ENCODE data around the gene LIPG. TPM values are rescaled to one million over a fixed set of nuclear protein-coding genes. Genes with fewer than 3 reads are reported as not detected.

The LIPG gene
- total RNA-seq, 2 donors from 2014 or later, result 0.36 to 28.5 TPM

DNA sequence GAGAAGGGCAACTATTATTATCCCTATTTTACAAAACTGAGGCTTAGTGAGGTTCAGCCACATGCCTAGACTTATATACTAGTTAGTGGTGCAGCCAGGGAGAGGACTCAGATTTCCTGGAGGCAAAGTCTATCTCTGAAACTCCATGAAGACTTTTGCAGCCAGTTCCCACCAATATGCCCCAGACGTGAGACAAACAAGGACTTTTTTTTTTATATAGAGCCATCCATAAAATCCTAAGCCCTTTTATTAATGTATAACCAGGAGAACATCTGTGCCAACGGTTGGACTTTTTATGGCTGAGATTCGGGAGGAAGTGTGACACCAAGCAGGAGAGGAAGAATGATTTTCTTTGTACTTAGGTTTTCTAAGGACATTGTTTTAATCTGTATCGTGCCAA is 29.9 kb downstream of the LIPG start:
- WGBS, result 20% methylated on average over 4 of the region's 4 CpGs
- no peaks in the 10 kb centered on the region for H3K36me3 ChIP-seq
- peak; percentile 12 for DNase-seq (ENCODE audit: low spot score)
- no peaks in the 10 kb centered on the region for H3K4me1 ChIP-seq (replicated peaks)
- H3K4me3 ChIP-seq, result no peak overlapping the region
- H3K9me3 ChIP-seq, result no peaks in the 10 kb centered on the region
- no peaks in the 10 kb centered on the region for H3K27me3 ChIP-seq (replicated peaks; ENCODE audit: insufficient read depth)
- TF ChIP-seq POLR2A (IDR thresholded peaks at IDR 0.05) (no peak), POLR2AphosphoS5 (IDR thresholded peaks at IDR 0.05) (no peak)
- TF ChIP-seq, protein P1, sequence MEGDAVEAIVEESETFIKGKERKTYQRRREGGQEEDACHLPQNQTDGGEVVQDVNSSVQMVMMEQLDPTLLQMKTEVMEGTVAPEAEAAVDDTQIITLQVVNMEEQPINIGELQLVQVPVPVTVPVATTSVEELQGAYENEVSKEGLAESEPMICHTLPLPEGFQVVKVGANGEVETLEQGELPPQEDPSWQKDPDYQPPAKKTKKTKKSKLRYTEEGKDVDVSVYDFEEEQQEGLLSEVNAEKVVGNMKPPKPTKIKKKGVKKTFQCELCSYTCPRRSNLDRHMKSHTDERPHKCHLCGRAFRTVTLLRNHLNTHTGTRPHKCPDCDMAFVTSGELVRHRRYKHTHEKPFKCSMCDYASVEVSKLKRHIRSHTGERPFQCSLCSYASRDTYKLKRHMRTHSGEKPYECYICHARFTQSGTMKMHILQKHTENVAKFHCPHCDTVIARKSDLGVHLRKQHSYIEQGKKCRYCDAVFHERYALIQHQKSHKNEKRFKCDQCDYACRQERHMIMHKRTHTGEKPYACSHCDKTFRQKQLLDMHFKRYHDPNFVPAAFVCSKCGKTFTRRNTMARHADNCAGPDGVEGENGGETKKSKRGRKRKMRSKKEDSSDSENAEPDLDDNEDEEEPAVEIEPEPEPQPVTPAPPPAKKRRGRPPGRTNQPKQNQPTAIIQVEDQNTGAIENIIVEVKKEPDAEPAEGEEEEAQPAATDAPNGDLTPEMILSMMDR (IDR thresholded peaks at IDR 0.05), result no peak
- no peak overlapping the region for H3K27ac ChIP-seq
- intact Hi-C loops (cut with DNase I), result no loop called here

DNA sequence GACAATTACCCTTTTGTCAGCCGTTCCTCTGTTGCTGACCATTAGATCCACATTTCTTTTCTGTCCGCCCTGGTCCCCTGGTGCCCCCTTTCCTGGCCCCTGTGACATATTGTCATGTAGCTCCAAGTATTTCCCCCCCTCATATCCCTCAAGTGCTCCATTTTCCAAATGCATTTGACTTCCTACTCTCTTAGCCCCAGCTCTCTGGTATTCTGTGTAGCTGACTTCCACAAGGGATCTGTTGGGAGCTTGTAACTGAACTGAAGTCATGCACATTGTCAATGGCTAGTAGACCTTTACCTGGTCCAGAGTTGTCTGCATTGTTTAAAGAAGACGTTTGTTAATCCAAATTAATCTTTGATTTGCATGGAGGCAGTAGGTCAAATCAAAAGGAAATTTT is 34.8 kb downstream of the LIPG start:
- intact Hi-C loops (cut with DNase I), result no loop called here
- TF ChIP-seq POLR2A (IDR thresholded peaks at IDR 0.05) (no peak), POLR2AphosphoS5 (IDR thresholded peaks at IDR 0.05) (no peak)
- TF ChIP-seq, protein P1 (IDR thresholded peaks at IDR 0.05), result no peak
- Histone ChIP-seq H3K27ac (no peak overlapping the region), H3K9me3 (no peaks in the 10 kb centered on the region), H3K4me3 (no peak overlapping the region), H3K36me3 (no peaks in the 10 kb centered on the region), H3K4me1 (replicated peaks) (no peaks in the 10 kb centered on the region), H3K27me3 (replicated peaks; ENCODE audit: insufficient read depth) (no peaks in the 10 kb centered on the region)
- WGBS, result 85% methylated on average over 3 of the region's 3 CpGs
- no peak for DNase-seq (ENCODE audit: low spot score)

DNA sequence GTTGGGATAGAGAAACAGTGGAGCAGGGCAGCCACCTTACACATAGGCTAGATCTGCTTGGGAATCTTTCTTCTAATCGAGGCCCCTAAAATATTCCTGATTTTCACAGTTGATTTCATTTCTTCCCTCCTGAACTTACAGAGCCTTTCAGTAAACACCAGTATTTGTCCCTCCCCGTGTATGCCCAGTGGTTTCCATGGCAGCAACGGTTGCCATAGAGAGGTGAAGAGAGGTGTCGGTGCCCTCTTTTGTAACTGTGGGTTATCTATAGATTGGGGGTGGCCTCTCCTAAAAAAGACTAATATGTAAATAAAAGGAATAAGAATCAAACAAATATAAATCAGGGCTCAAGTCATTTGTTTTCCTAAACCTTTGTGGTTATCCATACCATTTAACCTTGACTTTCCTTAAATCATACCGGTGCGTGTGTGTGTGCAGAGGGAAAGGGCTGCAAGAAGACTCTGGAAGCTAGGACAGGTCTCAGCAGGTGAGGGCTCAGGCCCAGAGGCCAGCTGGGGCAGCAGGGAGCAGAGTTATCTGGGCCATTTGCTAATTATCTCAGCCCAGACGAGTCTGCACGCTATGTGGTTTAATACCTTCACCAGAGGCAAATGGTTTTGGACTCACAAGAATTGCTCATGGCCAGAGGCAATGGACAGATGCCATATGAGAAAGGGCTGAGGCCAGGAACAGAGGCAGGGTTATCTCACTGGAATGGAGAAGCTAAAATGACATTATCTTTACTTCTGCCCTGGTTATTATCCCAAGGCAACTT is 35.5 kb downstream of the LIPG start:
- DNase-seq (ENCODE audit: low spot score), result no peak
- WGBS, result 54% methylated on average over 8 of the region's 8 CpGs
- intact Hi-C loops (cut with DNase I), result no loop called here
- Histone ChIP-seq H3K4me3 (no peak overlapping the region), H3K9me3 (no peaks in the 10 kb centered on the region), H3K36me3 (no peaks in the 10 kb centered on the region), H3K27ac (no peak overlapping the region), H3K4me1 (replicated peaks) (no peaks in the 10 kb centered on the region), H3K27me3 (replicated peaks; ENCODE audit: insufficient read depth) (no peaks in the 10 kb centered on the region)
- TF ChIP-seq POLR2A (IDR thresholded peaks at IDR 0.05) (no peak), POLR2AphosphoS5 (IDR thresholded peaks at IDR 0.05) (no peak)
- TF ChIP-seq, protein P1 (IDR thresholded peaks at IDR 0.05), result no peak

DNA sequence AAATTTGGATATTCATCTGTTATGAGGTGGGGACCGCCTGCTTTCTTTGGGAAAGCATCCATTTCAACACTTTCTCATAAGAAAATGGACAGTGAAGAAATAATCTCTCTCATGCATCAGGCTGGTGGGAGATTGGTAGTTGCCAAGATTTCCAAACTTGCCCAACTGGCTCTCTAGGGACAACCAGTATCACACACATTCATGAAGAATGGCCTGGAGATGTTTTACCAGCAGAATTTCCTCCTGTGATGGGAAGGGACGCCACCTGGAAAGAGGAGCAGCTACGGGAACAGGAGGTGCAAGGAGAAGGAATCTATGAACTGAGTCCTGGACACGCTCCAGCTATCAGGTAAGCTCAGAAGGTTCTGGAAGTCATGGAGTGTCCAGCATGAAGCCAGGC is 39.4 kb downstream of the LIPG start:
- TF ChIP-seq POLR2AphosphoS5 (IDR thresholded peaks at IDR 0.05) (no peak), POLR2A (IDR thresholded peaks at IDR 0.05) (no peak)
- TF ChIP-seq, protein P1 (IDR thresholded peaks at IDR 0.05), result no peak
- no peak for DNase-seq (ENCODE audit: low spot score)
- H3K9me3 ChIP-seq, result no peaks in the 10 kb centered on the region
- no peaks in the 10 kb centered on the region for H3K4me1 ChIP-seq (replicated peaks)
- H3K27ac ChIP-seq, result no peak overlapping the region
- H3K36me3 ChIP-seq, result no peaks in the 10 kb centered on the region
- no peaks in the 10 kb centered on the region for H3K27me3 ChIP-seq (replicated peaks; ENCODE audit: insufficient read depth)
- H3K4me3 ChIP-seq, result no peak overlapping the region
- WGBS, result 95% methylated on average over 4 of the region's 4 CpGs
- intact Hi-C loops (cut with DNase I), result no loop called here

Measured in prostate gland (tissue), 2 donors.